HG02870 (cell line): ENCODE measurements around the gene PRUNE2.
A peak's percentile ranks its signal among the peaks of the same experiment; 100 is the strongest.

Experiments used
- ATAC-seq: cut with Tn5 transposase; IDR thresholded peaks from one replicate; pipeline ENCODE4 v1.9.1; 2021; ENCODE audit warnings: mild to moderate bottlenecking, moderate library complexity; ENCODE audit not compliant: unreplicated experiment

The PRUNE2 gene

DNA sequence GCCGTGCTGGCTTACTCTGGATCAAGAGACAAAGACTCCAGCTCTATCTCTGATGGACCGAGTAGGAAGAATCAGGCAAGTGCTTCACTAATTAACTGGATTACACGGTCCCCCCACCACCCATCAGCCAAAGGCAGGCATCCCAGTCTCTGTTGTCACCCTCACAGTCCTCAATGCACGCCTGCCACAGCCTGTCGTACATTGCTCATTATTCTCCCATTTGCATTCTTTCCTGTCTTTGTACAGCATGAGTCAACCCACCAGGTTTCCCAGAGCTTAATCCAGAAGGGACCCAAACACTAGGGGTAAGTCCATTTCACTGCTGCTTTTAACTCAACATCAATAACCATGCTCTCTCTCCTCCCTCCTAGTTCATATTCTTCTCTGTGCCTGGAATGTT is 97.3 kb downstream of the PRUNE2 start:
- no peak for ATAC-seq

DNA sequence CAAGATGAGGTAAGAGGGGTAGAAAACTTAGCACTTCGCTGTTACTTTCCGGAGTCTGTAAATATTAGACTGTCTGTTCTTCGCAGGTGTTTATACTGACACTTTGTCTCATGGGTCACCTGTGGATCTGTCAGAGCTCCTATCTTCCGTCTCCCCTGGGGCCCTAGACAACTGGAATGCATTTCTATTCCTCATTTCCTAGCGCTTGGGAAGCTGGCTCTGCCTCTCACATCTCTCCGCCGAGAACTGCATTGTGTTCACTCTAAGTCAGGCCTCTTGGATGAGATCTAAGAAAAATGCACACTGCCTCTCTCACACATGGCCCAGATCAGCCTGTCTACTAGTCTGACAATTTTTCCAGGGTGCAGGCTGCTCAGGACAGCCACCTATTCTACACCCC is 102.2 kb downstream of the PRUNE2 start:
- no peak for ATAC-seq

DNA sequence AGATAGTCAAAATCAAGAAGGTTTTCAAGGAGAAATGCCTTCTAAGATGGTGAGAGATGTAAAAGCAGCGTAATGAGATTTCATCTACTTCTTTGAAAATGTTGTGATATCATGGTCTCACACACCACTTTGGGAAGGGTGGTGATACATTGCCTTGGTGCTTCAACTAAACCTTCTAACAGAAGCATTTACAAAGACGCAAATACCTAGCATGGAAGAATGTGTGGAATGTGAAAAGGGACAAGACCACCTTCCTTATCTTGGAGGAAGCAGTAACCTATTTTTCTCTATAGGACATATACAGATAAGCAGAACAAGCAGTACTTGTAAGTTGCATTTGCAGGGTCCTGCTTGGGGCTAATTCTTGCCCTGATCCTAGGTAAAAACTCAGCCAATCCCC is 102.8 kb downstream of the PRUNE2 start:
- no peak for ATAC-seq

DNA sequence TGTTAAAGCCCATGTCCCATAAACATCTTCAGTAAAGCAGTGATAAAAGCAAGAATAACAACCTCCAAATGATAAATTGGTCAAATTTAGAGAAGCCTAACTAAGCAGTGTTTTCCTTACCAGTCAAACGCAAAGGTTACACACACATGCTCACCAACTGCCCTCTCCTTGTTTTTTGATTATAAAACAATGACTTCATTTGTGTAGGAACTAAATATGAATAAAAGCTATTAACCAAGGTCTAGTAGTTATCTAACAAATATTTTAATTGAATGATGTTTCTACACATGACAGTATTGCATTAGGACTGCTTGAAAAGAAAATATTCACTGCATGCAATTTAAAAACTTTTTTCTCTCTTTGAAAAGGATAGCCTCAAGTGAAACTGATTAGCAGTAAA is 105.0 kb downstream of the PRUNE2 start:
- ATAC-seq = no peak

DNA sequence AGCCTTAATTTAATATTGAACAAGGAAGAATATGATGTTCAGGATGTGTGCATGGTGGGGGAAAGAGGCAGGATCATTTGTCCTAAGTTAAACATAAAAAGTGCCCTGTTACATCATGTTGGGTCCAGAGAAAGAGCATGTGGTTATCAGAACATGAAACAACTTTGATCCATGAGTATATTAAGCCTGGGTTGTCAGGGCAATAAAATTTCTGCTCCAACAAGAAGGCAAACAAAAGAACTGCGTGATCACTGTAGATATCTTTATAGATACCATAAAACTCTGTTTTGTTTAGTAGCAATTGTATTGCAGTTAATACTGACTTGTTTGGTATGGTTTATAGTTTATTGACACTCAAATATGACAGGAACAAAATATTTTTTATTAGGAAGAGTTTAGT is 106.4 kb downstream of the PRUNE2 start:
- no peak for ATAC-seq

- ATAC-seq = no peak
Observed at GRCh38 chr9:76798527-76798926, 107.4 kb downstream of the PRUNE2 start.

GRCh38 chr9:76796296-76796695 is 109.6 kb downstream of the PRUNE2 start:
- ATAC-seq = no peak

- ATAC-seq = no peak
Observed at GRCh38 chr9:76793784-76794431, 112.0 kb downstream of the PRUNE2 start.

DNA sequence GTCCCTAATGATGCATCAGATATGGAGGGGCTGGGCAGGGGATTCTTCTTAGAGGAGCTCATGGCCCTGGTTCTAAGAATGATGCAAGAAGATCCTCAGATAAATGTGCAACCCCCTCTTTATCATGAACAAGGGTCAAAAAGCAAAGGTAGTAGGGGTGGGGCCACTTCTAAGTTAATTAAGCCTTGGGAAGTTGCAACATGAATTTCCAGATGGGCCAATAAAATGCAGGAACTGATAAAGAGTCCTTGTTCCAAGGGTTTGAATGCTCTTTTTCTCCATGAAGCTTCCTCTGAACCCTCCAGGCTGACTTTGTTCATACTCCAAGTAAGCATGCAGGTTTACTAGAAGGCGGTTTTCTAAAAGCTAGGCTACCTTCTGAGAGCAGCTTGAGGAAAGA is 116.1 kb downstream of the PRUNE2 start:
- ATAC-seq = no peak

DNA sequence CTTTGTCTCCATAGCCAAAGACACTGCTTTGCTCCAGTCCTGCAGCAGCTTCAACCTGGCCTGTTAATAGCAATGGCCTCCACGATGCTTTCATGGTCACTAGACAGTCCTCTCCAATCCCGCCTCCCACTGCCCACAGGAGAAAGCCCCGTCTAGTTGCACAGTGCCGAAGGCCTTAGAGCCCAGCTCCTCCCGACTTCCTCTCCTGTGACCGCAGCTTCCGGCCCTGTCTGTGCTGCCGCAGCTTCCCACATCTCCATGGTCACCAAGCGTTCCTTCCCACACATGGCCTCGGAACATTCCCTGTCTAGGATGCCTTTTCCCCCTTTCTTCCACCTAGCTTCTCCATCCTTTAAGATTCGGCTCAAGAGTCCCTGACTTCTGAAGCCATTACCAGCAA is 118.2 kb downstream of the PRUNE2 start:
- no peak for ATAC-seq

DNA sequence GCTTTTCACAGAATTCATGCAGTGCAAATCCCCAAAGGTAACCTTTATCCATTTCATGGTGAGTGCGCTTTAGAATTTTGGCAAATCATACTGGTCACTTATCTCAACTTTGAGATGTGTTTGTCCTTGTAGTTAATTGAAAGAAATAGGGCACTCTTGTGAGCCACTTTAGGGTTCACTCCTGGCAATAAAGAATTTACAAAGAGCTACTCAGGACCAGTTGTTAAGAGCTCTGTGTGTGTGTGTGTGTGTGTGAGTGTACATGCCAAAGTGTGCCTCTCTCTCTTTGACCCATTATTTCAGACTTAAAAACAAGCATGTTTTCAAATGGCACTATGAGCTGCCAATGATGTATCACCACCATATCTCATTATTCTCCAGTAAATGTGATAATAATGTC is 120.4 kb downstream of the PRUNE2 start:
- no peak for ATAC-seq

GRCh38 chr9:76784881-76785280 is 121.0 kb downstream of the PRUNE2 start:
- no peak for ATAC-seq

GRCh38 chr9:76772686-76773445 is 133.0 kb downstream of the PRUNE2 start:
- ATAC-seq = no peak

DNA sequence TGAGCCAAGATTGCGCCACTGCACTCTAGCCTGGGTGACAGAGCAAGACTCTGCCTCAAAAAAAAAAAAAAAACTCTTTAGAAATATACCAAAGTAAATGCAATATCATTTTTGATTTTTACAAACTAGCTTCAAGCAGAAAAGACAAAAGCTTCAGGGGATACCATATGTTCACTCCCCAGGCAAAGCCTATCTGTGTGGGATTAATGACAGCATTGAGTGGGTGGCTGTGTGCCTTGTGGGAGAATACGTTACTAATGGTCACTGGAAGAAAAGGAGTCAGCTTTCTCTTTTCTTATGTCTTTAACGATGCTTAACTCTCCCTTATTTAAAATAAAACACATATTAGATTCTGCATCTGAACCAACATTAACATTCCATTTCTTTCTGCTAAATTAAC is 139.8 kb downstream of the PRUNE2 start:
- ATAC-seq = no peak

GRCh38 chr9:76764138-76764537 is 141.8 kb downstream of the PRUNE2 start, which contains the start of gene PCA3:
TSS of gene PCA3 (plus strand) at chr9:76764438.
- no peak for ATAC-seq

DNA sequence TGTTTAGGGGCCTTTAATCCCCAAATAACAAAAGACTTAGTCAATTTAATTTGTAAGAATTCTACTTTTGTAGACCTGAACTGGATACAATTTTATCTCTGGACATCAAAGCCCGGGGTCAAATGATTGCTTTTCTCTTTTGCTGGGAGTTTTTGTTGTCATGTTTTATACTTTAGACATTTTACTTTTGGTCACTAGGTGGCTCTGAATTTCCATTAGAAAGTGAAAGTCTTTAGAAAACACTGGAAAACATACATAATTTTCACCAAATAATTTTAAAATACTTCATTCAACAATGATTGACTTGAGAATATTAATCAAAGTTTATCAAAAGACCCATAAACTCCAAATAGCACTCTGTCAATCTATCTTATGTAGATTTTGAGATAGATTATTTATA is 144.5 kb downstream of the PRUNE2 start:
- ATAC-seq = no peak

DNA sequence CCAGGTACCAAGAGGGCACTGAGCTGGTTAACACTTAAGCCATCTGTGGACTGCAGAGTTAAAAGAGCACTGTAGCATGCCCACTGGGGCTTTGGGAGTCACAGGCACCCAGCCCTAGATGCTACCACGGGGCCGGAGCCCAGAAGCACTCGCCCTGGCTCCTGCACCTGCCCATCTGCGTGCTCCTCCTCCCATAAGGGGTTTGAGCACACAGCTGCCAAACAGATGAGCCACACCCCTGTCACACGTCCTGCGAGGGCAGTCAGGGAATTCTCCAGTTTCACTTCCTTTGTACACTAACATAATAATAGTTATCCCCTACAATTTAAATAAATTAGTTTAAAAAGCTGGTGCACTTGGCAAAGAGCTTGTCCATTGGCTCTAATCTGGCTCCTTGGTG is 146.2 kb downstream of the PRUNE2 start:
- ATAC-seq = no peak

- ATAC-seq = no peak
Observed at GRCh38 chr9:76758476-76758875, 147.4 kb downstream of the PRUNE2 start.

DNA sequence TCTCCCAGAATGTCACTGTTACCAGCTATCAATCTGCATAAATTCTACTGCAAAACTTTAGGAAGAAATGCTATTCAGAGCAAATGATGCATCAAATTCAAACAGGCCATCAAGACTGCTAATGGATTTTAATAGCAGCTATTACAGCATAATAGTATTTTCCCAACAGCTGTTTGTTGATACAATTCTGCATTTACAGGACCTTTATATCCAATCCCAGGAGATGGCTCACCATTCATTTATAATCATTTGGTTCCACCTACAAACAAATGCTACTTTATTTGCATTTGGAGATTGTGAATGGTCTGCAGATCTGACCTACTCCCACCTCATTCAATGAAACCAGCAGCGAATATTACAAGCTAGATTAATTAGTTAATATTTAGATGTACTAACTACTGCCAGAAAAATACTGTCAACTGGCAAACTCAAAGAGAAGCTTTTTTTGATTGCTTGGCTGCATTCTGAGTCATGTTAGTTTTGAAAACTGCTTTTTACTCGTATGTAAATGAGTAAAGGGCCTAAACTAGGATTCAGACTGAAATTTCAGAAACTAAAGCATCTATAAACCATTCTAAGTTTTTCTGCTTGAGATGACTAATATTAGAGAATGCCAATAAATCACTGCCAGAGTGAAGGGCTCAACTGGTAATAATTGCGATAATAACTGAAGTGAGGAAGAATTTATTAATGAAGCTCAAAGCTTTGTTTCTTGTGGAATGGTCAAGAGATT is 148.8 kb downstream of the PRUNE2 start:
- ATAC-seq = peak; percentile 59

GRCh38 chr9:76756268-76756640 is 149.7 kb downstream of the PRUNE2 start:
- ATAC-seq = peak; percentile 24

- no peak for ATAC-seq
Observed at GRCh38 chr9:76751001-76751400, 154.9 kb downstream of the PRUNE2 start.

GRCh38 chr9:76744336-76744735 is 161.6 kb downstream of the PRUNE2 start:
- peak; percentile 59 for ATAC-seq
